Endothelial cell of umbilical vein (primary cell): Measurements from ENCODE around the gene CRISPLD2. TPM values are rescaled to one million over a fixed set of nuclear protein-coding genes. Genes with fewer than 3 reads are reported as not detected.

Experiments
- BruUV-seq: library from RNA; stranded (reverse); fragments of 400-500 nt; replicated peaks from 2 replicates; lab custom pipeline; 2021; lab: Mats Ljungman, UMichigan
- CTCF ChIA-PET: fragments of 300-600, 350-600 bp; sonication (Branson Sonifier 250); formaldehyde crosslinking; loops from one replicate; lab custom pipeline; 2021; ENCODE audit warnings: antibody characterized with exemption, inconsistent platforms; lab: Charles Lee
- POLR2A ChIA-PET: fragments of 300-600, 350-600 bp; sonication (Branson Sonifier 250); formaldehyde crosslinking; loops from one replicate; lab custom pipeline; 2021; ENCODE audit warnings: antibody characterized with exemption, inconsistent platforms; lab: Charles Lee
- DNase-seq: peaks from one replicate; pipeline ENCODE4 v3.0.0-alpha.2; 2011; ENCODE audit warnings: low read depth, low spot score
- FAIRE-seq: peaks from 2 replicates; lab custom pipeline; 2011; peaks lifted over from hg19 to GRCh38; lab: Jason Lieb, UNC
- H2AFZ ChIP-seq: 2 replicates; pipeline ENCODE4 v1.6.0; 2012; ENCODE audit warnings: low read depth, low read length, control low read depth, inconsistent platforms
- H3K27ac ChIP-seq: 2 replicates; pipeline ENCODE4 v1.5.1; 2011; ENCODE audit warnings: low read depth, mild to moderate bottlenecking, control low read depth, low read length, moderate library complexity; ENCODE audit not compliant: insufficient read depth
- H3K27me3 ChIP-seq, 2 experiments: 2 replicates each; pipeline versions ENCODE4 v1.6.0 to v1.6.1; 2011; ENCODE audit warnings: low read length in 2 of 2, mixed read lengths in 1 of 2; ENCODE audit not compliant: control insufficient read depth in 2 of 2, insufficient read depth in 2 of 2
- H3K36me3 ChIP-seq, 2 experiments: 2 replicates in 1 of 2; 3 replicates in 1 of 2; pipeline ENCODE4 v1.5.1; 2011; ENCODE audit warnings: low read length in 2 of 2, mild to moderate bottlenecking in 1 of 2, moderate library complexity in 1 of 2; ENCODE audit not compliant: control insufficient read depth in 2 of 2, insufficient read depth in 2 of 2; ENCODE audit errors: extremely low read depth in 1 of 2
- H3K4me1 ChIP-seq: 3 replicates; pipeline ENCODE4 v1.5.1; 2011; ENCODE audit warnings: mild to moderate bottlenecking, low read length; ENCODE audit not compliant: control insufficient read depth, insufficient read depth; ENCODE audit errors: extremely low read depth
- H3K4me2 ChIP-seq: 2 replicates; pipeline ENCODE4 v1.6.1; 2011; ENCODE audit warnings: low read length, control low read depth, mixed read lengths; ENCODE audit not compliant: insufficient read depth
- H3K4me3 ChIP-seq, 3 experiments: fragments of 200-600 bp in 1 of 3; sonication (generic), shearing (Covaris generic) in 1 of 3; replicated peaks in 1 of 3; 2 replicates each; pipeline ENCODE4 v1.5.1; 2011 to 2016; ENCODE audit warnings: control low read depth in 3 of 3, low read length in 3 of 3, mild to moderate bottlenecking in 2 of 3, inconsistent platforms in 1 of 3, low read depth in 1 of 3, moderate library complexity in 1 of 3; ENCODE audit not compliant: insufficient read depth in 1 of 3
- H3K79me2 ChIP-seq: 2 replicates; pipeline ENCODE4 v1.6.0; 2012; ENCODE audit warnings: low read length, inconsistent platforms; ENCODE audit not compliant: control insufficient read depth, insufficient read depth
- H3K9ac ChIP-seq: replicated peaks from 2 replicates; pipeline ENCODE3; 2011; ENCODE audit warnings: low read length, control low read depth; ENCODE audit not compliant: insufficient read depth; ENCODE audit errors: extremely low read depth
- H3K9me1 ChIP-seq: replicated peaks from 3 replicates; pipeline ENCODE4 v1.6.0; 2011; ENCODE audit warnings: mild to moderate bottlenecking, low read length; ENCODE audit not compliant: control insufficient read depth, insufficient read depth; ENCODE audit errors: extremely low read depth
- H3K9me3 ChIP-seq: replicated peaks from 2 replicates; pipeline ENCODE4 v1.5.1; 2012; ENCODE audit warnings: low read length, inconsistent platforms; ENCODE audit not compliant: control insufficient read depth, insufficient read depth
- H4K20me1 ChIP-seq: replicated peaks from 2 replicates; pipeline ENCODE3; 2011; ENCODE audit warnings: mild to moderate bottlenecking, low read length; ENCODE audit not compliant: control insufficient read depth, insufficient read depth; ENCODE audit errors: extremely low read depth
- CTCF ChIP-seq, 2 donors: IDR thresholded peaks; 1 replicate in 1 of 2; 2 replicates in 1 of 2; pipeline ENCODE4 v1.5.1; 2011; ENCODE audit warnings: low read length in 2 of 2, mild to moderate bottlenecking in 2 of 2, moderate library complexity in 2 of 2, control low read depth in 1 of 2, inconsistent platforms in 1 of 2, low read depth in 1 of 2; ENCODE audit not compliant: insufficient read depth in 1 of 2; ENCODE audit errors: extremely low read depth in 1 of 2
- EZH2 ChIP-seq: IDR thresholded peaks from 2 replicates; pipeline ENCODE4 v1.6.1; 2012; ENCODE audit warnings: borderline replicate concordance, low read depth, mild to moderate bottlenecking, moderate library complexity, low read length, inconsistent platforms; ENCODE audit not compliant: severe bottlenecking
- GATA2 ChIP-seq: IDR thresholded peaks from 2 replicates; pipeline ENCODE4 v1.7.0; 2011; ENCODE audit warnings: low read depth, mild to moderate bottlenecking, moderate library complexity, mixed read lengths, low read length; ENCODE audit not compliant: insufficient read length, insufficient read depth
- JUN ChIP-seq: IDR thresholded peaks from 2 replicates; pipeline ENCODE4 v1.6.1; 2011; ENCODE audit warnings: borderline replicate concordance, low read depth; ENCODE audit not compliant: insufficient read length, insufficient read depth
- MAX ChIP-seq: IDR thresholded peaks from 2 replicates; pipeline ENCODE4 v1.6.1; 2011; ENCODE audit not compliant: insufficient read depth, insufficient read length
- MYC ChIP-seq: IDR thresholded peaks from one replicate; pipeline ENCODE4 v1.6.1; 2011; ENCODE audit warnings: mild to moderate bottlenecking, low read depth, low read length
- POLR2A ChIP-seq: IDR thresholded peaks from 2 replicates; pipeline ENCODE4 v1.6.1; 2012; ENCODE audit warnings: low read depth, mild to moderate bottlenecking, control low read depth, low read length
- POLR2AphosphoS5 ChIP-seq: IDR thresholded peaks from 2 replicates; pipeline ENCODE4 v1.6.1; 2012; ENCODE audit warnings: low read depth, mild to moderate bottlenecking, control low read depth, low read length, moderate library complexity; ENCODE audit not compliant: insufficient read depth
- dilution Hi-C: fragments of 300-500 bp; cut with MboI; formaldehyde crosslinking; loops from one replicate; pipeline ENCODE4 v1.15.0; 2019; ENCODE audit warnings: low sequenced_read_pairs; ENCODE audit not compliant: extremely low pct_ligation_motif_present
- intact Hi-C: fragments of 100-400 bp; cut with micrococcal nuclease; formaldehyde crosslinking; loops from one replicate; pipeline ENCODE4 v1.10.0; 2022
- polyA plus RNA-seq, 4 experiments: library from polyadenylated mRNA; depleted of rRNA in 3 of 4; stranded (reverse) in 3 of 4; unstranded in 1 of 4; fragments of >200 nt; gene quantifications; 2 replicates each; pipeline versions ENCODE4 v1.2.1 to v1.2.3, GENCODE V29; 2011 to 2012; ENCODE audit warnings: missing spikeins in 1 of 4
- total RNA-seq: library from RNA; stranded (reverse); gene quantifications from 2 replicates; pipeline ENCODE4 v1.2.3, GENCODE V29; 2021

The CRISPLD2 gene
- total and polyA plus RNA-seq, 2 donors (not counting 3 experiments of a cell fraction or from before 2014, with no cell fraction given): 0.14 to 0.73 TPM

DNA sequence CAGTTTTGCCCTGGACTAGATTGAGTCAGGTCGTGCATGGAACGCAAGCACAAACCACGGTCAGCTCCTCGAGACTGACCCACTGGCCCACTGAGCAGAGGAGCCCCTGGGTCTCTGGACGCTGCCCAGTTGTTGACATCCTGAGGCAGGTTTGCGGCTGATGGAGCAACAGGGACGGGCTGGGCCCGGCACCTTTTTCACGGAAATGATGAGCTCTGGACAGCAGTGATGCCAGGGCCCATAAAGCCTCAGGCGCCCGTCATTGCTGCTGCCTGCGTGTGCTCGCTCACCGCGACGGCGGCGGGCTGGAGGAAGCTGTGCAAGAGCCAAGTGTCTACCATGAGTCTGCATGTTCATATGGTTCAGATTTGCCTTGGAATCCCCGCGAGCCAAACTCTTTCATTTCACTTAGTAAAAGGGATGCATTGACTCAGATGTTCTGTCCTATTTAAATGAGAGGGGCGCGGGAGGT lies 30.8 kb upstream of the CRISPLD2 start:
- dilution Hi-C loops (no loop called here), intact Hi-C loops (no loop called here)
- no peak overlapping the region for H3K27ac ChIP-seq

DNA sequence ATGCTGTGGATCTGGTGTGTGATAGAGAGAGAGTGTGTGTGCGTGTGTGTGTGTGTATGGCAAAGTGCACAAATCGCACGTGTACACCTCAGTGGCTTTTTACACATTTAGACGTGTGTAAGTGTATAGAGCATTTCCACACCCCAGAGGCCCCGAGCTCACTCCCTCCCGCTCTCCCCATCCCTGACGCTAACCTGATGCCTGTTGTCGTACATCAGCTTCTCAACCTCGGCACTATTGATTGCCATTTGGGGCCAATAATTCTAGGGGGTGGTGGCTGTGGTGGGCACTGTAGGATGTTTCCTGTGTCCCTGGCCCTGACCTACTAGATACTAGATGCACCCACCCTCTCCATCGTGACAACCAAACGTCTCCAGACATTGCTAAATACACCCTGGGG lies 30.4 kb upstream of the CRISPLD2 start:
- FAIRE-seq (no peak), DNase-seq (no peak)
- CTCF ChIA-PET: interaction anchor here (0.9 kb wide), 1 partner anchor 35 kb away, joined by 3 read pairs; no protein-coding TSS in a partner anchor
- H3K27me3 ChIP-seq: no peaks in the 10 kb centered on the region
- H2AFZ ChIP-seq: no peak overlapping the region
- POLR2A ChIA-PET: no interaction called here
- H3K4me1 ChIP-seq: no peaks in the 10 kb centered on the region
- no peaks in the 10 kb centered on the region for H3K36me3 ChIP-seq
- no peak overlapping the region for H3K4me2 ChIP-seq
- no peaks in the 10 kb centered on the region for H3K9me1 ChIP-seq
- no peak overlapping the region for H3K27ac ChIP-seq
- no peaks in the 10 kb centered on the region for H3K79me2 ChIP-seq
- H3K4me3 ChIP-seq: no peak overlapping the region
- intact Hi-C loops: no loop called here
- H3K9ac ChIP-seq: no peak overlapping the region
- BruUV-seq: no TSS peak
- H4K20me1 ChIP-seq: no peaks in the 10 kb centered on the region
- dilution Hi-C loops: no loop called here
- TF ChIP-seq CTCF (IDR thresholded peaks at IDR 0.05; ENCODE audit: extremely low read depth in 1 of 2, insufficient read depth in 1 of 2, low read depth in 1 of 2, low read length in 2 of 2): no peak
- no peak for TF ChIP-seq GATA2
- TF ChIP-seq MAX: no peak
- TF ChIP-seq POLR2AphosphoS5: no peak
- no peak for TF ChIP-seq EZH2
- no peaks in the 10 kb centered on the region for H3K9me3 ChIP-seq

More for the DNA sequence above, 30.8 kb upstream of the CRISPLD2 start:
- Histone ChIP-seq H3K4me3 (no peak overlapping the region), H3K9ac (no peak overlapping the region), H3K36me3 (no peaks in the 10 kb centered on the region), H3K4me1 (no peaks in the 10 kb centered on the region), H3K4me2 (no peak overlapping the region), H3K9me3 (no peaks in the 10 kb centered on the region), H3K27me3 (no peaks in the 10 kb centered on the region), H4K20me1 (no peaks in the 10 kb centered on the region), H2AFZ (no peak overlapping the region), H3K9me1 (no peaks in the 10 kb centered on the region), H3K79me2 (no peaks in the 10 kb centered on the region)
- POLR2A ChIA-PET: no interaction called here
- no peak for TF ChIP-seq POLR2A
- no peak for TF ChIP-seq GATA2
- no peak for TF ChIP-seq MYC
- TF ChIP-seq POLR2AphosphoS5: no peak
- no peak for TF ChIP-seq EZH2
- TF ChIP-seq MAX: no peak
- no peak for TF ChIP-seq JUN
- no TSS peak for BruUV-seq
- CTCF ChIA-PET: interaction anchor here (0.9 kb wide), 1 partner anchor 35 kb away, joined by 3 read pairs; no protein-coding TSS in a partner anchor
- no peak for FAIRE-seq
- DNase-seq: no peak
